Stimulated activated CD4-positive, alpha-beta T cell treated with anti-CD3 and anti-CD28 coated beads, TNF-alpha, amount 100 ng/mL, for 1 hour (primary cell): ENCODE results near the gene PCDHB11.
"Not testable (repeated sequence)": the region's sequence is repeated elsewhere in the genome, so short reads cannot be mapped to it uniquely, and the experiment has no call there.

Source experiments
- DNase-seq, 3 donors: peaks; one replicate each; pipeline ENCODE4 v3.0.0-alpha.2; 2020; ENCODE audit warnings: low read depth in 3 of 3, low spot score in 1 of 3

PCDHB11 gene

DNA sequence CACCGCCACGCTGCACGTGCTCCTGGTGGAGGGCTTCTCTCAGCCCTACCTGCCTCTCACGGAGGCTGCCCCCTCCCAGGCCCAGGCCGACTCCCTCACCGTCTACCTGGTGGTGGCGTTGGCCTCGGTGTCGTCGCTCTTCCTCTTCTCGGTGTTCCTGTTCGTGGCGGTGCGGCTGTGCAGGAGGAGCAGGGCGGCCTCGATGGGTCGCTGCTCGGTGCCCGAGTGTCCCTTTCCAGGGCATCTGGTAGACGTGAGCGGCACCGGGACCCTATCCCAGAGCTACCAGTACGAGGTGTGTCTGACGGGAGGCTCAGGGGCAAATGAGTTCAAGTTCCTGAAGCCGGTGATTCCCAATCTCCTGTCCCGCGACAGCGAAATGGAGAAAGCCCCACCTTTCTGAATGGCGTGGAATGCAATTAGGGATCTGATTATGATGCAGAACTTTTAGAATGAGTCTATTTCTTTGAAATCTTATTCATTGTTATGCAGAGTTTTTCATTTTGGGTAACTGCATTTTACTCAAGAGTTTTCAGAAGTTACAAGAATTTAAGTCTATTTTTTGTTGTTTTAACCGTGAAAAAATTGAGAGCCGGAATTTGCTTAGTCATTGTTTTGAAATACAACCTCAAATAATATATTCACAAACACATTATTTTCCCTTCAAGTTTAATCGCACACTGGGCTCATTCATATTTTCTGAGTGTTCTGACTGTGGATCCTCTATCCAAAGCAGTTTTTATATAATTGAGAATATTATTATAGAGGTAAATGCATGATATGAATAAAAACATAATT, 37.3 kb downstream of the PCDHB11 start:
- no peak for DNase-seq

DNA sequence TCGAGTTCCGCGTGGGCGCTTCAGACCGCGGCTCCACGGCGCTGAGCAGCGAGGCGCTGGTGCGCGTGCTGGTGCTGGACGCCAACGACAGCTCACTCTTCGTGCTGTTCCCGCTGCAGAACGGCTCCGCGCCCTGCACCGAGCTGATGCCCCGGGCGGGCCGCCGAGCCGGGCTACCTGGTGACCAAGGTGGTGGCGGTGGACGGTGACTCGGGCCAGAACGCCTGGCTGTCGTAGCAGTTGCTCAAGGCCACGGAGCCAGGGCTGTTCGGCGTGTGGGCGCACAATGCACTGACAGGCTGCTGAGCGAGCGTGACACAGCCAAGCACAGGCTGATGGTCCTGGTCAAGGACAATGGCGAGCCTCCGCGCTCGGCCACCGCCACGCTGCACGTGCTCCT, 42.1 kb downstream of the PCDHB11 start:
- DNase-seq, result no peak

DNA sequence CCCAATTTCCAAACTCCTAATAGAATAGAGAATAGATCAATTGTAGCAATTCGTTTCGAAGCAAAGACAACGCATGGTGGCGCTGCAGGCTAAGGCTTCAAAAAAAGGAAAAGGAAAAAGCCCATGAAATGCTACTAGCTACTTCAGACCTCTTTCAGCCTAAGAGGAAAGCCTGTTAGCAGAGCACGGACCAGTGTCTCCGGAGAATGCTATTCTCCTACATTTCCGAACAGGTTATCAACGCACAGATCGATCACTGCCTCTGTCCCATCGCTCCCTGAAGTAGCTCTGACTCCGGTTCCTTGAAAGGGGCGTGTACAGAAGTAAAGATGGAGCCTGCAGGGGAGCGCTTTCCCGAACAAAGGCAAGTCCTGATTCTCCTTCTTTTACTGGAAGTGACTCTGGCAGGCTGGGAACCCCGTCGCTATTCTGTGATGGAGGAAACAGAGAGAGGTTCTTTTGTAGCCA, 45.9 kb downstream of the PCDHB11 start, which contains the start of gene PCDHB15:
TSS of gene PCDHB15 (plus strand) at position 146 of the 468 bp plus-strand sequence. CDS start at position 330, 184 bp downstream.
- no peak for DNase-seq

DNA sequence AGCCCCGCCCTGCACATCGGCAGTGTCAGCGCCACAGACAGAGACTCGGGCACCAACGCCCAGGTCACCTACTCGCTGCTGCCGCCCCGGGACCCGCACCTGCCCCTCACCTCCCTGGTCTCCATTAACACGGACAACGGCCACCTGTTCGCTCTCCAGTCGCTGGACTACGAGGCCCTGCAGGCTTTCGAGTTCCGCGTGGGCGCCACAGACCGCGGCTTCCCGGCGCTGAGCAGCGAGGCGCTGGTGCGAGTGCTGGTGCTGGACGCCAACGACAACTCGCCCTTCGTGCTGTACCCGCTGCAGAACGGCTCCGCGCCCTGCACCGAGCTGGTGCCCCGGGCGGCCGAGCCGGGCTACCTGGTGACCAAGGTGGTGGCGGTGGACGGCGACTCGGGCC, 47.5 kb downstream of the PCDHB11 start:
- not testable (repeated sequence) for DNase-seq

DNA sequence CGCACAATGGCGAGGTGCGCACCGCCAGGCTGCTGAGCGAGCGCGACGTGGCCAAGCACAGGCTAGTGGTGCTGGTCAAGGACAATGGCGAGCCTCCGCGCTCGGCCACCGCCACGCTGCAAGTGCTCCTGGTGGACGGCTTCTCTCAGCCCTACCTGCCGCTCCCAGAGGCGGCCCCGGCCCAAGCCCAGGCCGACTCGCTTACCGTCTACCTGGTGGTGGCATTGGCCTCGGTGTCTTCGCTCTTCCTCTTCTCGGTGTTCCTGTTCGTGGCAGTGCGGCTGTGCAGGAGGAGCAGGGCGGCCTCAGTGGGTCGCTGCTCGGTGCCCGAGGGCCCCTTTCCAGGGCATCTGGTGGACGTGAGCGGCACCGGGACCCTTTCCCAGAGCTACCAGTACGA, 48.0 kb downstream of the PCDHB11 start:
- DNase-seq, result not testable (repeated sequence)

DNA sequence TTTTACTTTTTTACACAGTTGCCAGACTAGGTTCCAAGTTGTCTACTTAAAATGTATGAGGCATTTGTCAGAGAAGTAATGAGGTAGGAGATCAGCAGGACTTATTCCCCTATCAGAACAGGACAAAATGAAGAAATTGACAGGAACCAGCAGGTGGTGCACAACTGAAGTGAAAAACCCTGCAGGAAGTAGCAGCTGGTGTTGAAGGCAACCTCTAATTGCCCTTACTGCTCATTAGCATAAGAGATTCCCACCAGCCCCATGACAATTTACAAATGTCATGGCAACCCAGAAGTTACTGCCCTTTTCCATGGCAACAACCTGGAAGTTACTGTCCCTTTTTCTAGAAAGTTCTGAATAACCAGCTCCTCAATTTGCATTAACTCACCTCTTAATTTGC, 51.1 kb downstream of the PCDHB11 start:
- no peak for DNase-seq
